H1 (cell line): ENCODE data around the gene CEACAM21. TPM values are rescaled to one million over a fixed set of nuclear protein-coding genes. Genes with fewer than 3 reads are reported as not detected.

Experiments
- CTCF ChIA-PET: fragments of 300-600 bp; sonication (Branson Sonifier 250); formaldehyde crosslinking; loops from one replicate; lab custom pipeline; 2021; ENCODE audit not compliant: partially characterized antibody; lab: Charles Lee
- POLR2A ChIA-PET: fragments of 300-600 bp; sonication (Branson Sonifier 250); formaldehyde crosslinking; loops from one replicate; lab custom pipeline; 2021; ENCODE audit warnings: inconsistent platforms; ENCODE audit not compliant: partially characterized antibody; lab: Charles Lee
- DNase-seq, 2 experiments: peaks; one replicate each; pipeline versions ENCODE4 v3.0.0 to v3.0.0-alpha.2; 2010 to 2022; ENCODE audit warnings: low spot score in 2 of 2, low read depth in 1 of 2, mixed read lengths in 1 of 2
- FAIRE-seq: peaks from 2 replicates; lab custom pipeline; 2011; peaks lifted over from hg19 to GRCh38; lab: Jason Lieb, UNC
- H2AFZ ChIP-seq: 2 replicates; pipeline ENCODE4 v1.8.1; 2012; ENCODE audit warnings: low read length, inconsistent platforms
- H2AK5ac ChIP-seq: 2 replicates; pipeline ENCODE4 v1.6.1; 2013; ENCODE audit warnings: low read depth, low read length
- H2BK120ac ChIP-seq: replicated peaks from 2 replicates; pipeline ENCODE3; 2013; ENCODE audit warnings: low read depth, low read length, inconsistent platforms
- H2BK12ac ChIP-seq: 2 replicates; pipeline ENCODE4 v1.6.1; 2013; ENCODE audit warnings: low read depth, low read length
- H2BK15ac ChIP-seq: 2 replicates; pipeline ENCODE4 v1.6.1; 2013; ENCODE audit warnings: low read length
- H2BK20ac ChIP-seq: 2 replicates; pipeline ENCODE4 v1.6.1; 2013; ENCODE audit warnings: low read length
- H2BK5ac ChIP-seq: 2 replicates; pipeline ENCODE4 v1.6.1; 2013; ENCODE audit warnings: low read depth, low read length
- H3K14ac ChIP-seq: 2 replicates; pipeline ENCODE4 v1.6.1; 2013; ENCODE audit warnings: inconsistent platforms; ENCODE audit not compliant: insufficient read length
- H3K18ac ChIP-seq: 2 replicates; pipeline ENCODE4 v1.6.1; 2013; ENCODE audit warnings: low read length; ENCODE audit errors: extremely low read depth
- H3K23ac ChIP-seq: 2 replicates; pipeline ENCODE4 v1.6.1; 2013; ENCODE audit warnings: inconsistent platforms; ENCODE audit not compliant: insufficient read length
- H3K23me2 ChIP-seq: 2 replicates; pipeline ENCODE4 v1.6.1; 2013; ENCODE audit warnings: low read depth, low read length
- H3K27ac ChIP-seq: 2 replicates; pipeline ENCODE4 v1.6.1; 2011; ENCODE audit warnings: low read depth, low read length, inconsistent platforms
- H3K27me3 ChIP-seq, 4 experiments: replicated peaks in 1 of 4; 1 replicate in 1 of 4; 2 replicates in 3 of 4; pipeline versions ENCODE4 v1.6.1 to v1.8.1; 2011 to 2013; ENCODE audit warnings: low read length in 3 of 4, mild to moderate bottlenecking in 3 of 4, inconsistent platforms in 2 of 4, mixed read lengths in 2 of 4, moderate library complexity in 1 of 4; ENCODE audit not compliant: control insufficient read depth in 3 of 4, insufficient read depth in 3 of 4; ENCODE audit errors: extremely low read depth in 1 of 4
- H3K36me3 ChIP-seq, 4 experiments: 2 replicates each; pipeline versions ENCODE4 v1.6.1 to v1.8.1; 2011 to 2013; ENCODE audit warnings: mild to moderate bottlenecking in 4 of 4, low read length in 3 of 4, moderate library complexity in 2 of 4, control low read depth in 1 of 4, inconsistent platforms in 1 of 4; ENCODE audit not compliant: insufficient read depth in 4 of 4, control insufficient read depth in 2 of 4
- H3K4ac ChIP-seq: replicated peaks from 2 replicates; pipeline ENCODE3; 2013; ENCODE audit warnings: low read length, low read depth, mixed read lengths, inconsistent platforms; ENCODE audit not compliant: insufficient read length
- H3K4me1 ChIP-seq, 4 experiments: replicated peaks in 1 of 4; 1 replicate in 1 of 4; 2 replicates in 3 of 4; pipeline versions ENCODE4 v1.6.1 to v1.8.1; 2011 to 2013; ENCODE audit warnings: low read length in 3 of 4, inconsistent platforms in 2 of 4, mixed read lengths in 1 of 4; ENCODE audit not compliant: insufficient read depth in 4 of 4, control insufficient read depth in 3 of 4
- H3K4me2 ChIP-seq, 2 experiments: 2 replicates each; pipeline versions ENCODE4 v1.6.1 to v1.8.1; 2011 to 2013; ENCODE audit warnings: low read depth in 2 of 2, low read length in 2 of 2, control low read depth in 1 of 2, inconsistent platforms in 1 of 2, mild to moderate bottlenecking in 1 of 2; ENCODE audit not compliant: insufficient read depth in 1 of 2
- H3K4me3 ChIP-seq, 4 experiments: fragments of 200-600, 300-600 bp in 1 of 4; sonication (generic), shearing (Covaris generic), sonication (Bioruptor Twin) in 1 of 4; 2 replicates each; pipeline versions ENCODE4 v1.5.1 to v1.8.1; 2011 to 2016; ENCODE audit warnings: low read length in 4 of 4, low read depth in 3 of 4, control low read depth in 2 of 4, inconsistent platforms in 2 of 4, mild to moderate bottlenecking in 2 of 4, mixed read lengths in 1 of 4, moderate library complexity in 1 of 4; ENCODE audit not compliant: insufficient read depth in 2 of 4; ENCODE audit errors: extremely low read depth in 1 of 4
- H3K56ac ChIP-seq: replicated peaks from 2 replicates; pipeline ENCODE3; 2013; ENCODE audit warnings: low read depth, mild to moderate bottlenecking, mixed read lengths, low read length, inconsistent platforms; ENCODE audit not compliant: insufficient read length
- H3K79me1 ChIP-seq: 2 replicates; pipeline ENCODE4 v1.6.1; 2013; ENCODE audit warnings: low read depth, low read length, control low read depth
- H3K79me2 ChIP-seq, 2 experiments: 2 replicates each; pipeline versions ENCODE4 v1.6.1 to v1.8.1; 2012 to 2013; ENCODE audit warnings: low read length in 2 of 2, mild to moderate bottlenecking in 2 of 2, inconsistent platforms in 1 of 2; ENCODE audit not compliant: insufficient read depth in 2 of 2, control insufficient read depth in 1 of 2
- H3K9ac ChIP-seq, 4 experiments: replicated peaks in 1 of 4; 1 replicate in 1 of 4; 2 replicates in 3 of 4; pipeline versions ENCODE4 v1.6.1 to v1.8.1; 2011 to 2013; ENCODE audit warnings: low read depth in 3 of 4, low read length in 3 of 4, control low read depth in 2 of 4, mild to moderate bottlenecking in 2 of 4, moderate library complexity in 2 of 4, inconsistent platforms in 1 of 4; ENCODE audit errors: extremely low read depth in 1 of 4
- H3K9me3 ChIP-seq, 2 experiments: 2 replicates each; pipeline versions ENCODE4 v1.6.1 to v1.8.1; 2012 to 2013; ENCODE audit warnings: mild to moderate bottlenecking in 2 of 2, moderate library complexity in 2 of 2, control low read depth in 1 of 2, inconsistent platforms in 1 of 2, low read depth in 1 of 2, low read length in 1 of 2, mixed read lengths in 1 of 2; ENCODE audit not compliant: insufficient read depth in 2 of 2
- H4K20me1 ChIP-seq, 2 experiments: replicated peaks in 1 of 2; 2 replicates each; pipeline versions ENCODE3 to v1.8.1; 2011 to 2013; ENCODE audit warnings: inconsistent platforms in 2 of 2, low read length in 2 of 2, mild to moderate bottlenecking in 1 of 2; ENCODE audit not compliant: insufficient read depth in 2 of 2, control insufficient read depth in 1 of 2
- H4K5ac ChIP-seq: 2 replicates; pipeline ENCODE4 v1.6.1; 2013; ENCODE audit warnings: low read length, low read depth, mixed read lengths, inconsistent platforms; ENCODE audit not compliant: insufficient read length
- H4K8ac ChIP-seq: 2 replicates; pipeline ENCODE4 v1.8.0; 2013; ENCODE audit warnings: mild to moderate bottlenecking, moderate library complexity, low read length, inconsistent platforms; ENCODE audit not compliant: insufficient read depth; ENCODE audit errors: extremely low read depth
- H4K91ac ChIP-seq: replicated peaks from 2 replicates; pipeline ENCODE3; 2013; ENCODE audit warnings: low read length, mixed read lengths, inconsistent platforms; ENCODE audit not compliant: insufficient read length
- ATF3 ChIP-seq: IDR thresholded peaks from 2 replicates; pipeline ENCODE4 v1.6.1; 2011; ENCODE audit warnings: low read depth, mild to moderate bottlenecking, low read length; ENCODE audit not compliant: insufficient read depth
- BACH1 ChIP-seq: IDR thresholded peaks from 2 replicates; pipeline ENCODE4 v1.6.1; 2012; ENCODE audit warnings: low read length, improper control_type of control experiment
- BRCA1 ChIP-seq: IDR thresholded peaks from 2 replicates; pipeline ENCODE4 v1.6.1; 2012; ENCODE audit warnings: low read depth, low read length, improper control_type of control experiment
- EZH2 ChIP-seq: fragments of 200-600 bp; sonication (generic); IDR thresholded peaks from 2 replicates; pipeline ENCODE4 v1.7.1; 2012; ENCODE audit warnings: low read depth, mild to moderate bottlenecking, moderate library complexity, low read length, inconsistent platforms; ENCODE audit not compliant: severe bottlenecking
- GTF2F1 ChIP-seq: IDR thresholded peaks from 2 replicates; pipeline ENCODE4 v1.6.1; 2012; ENCODE audit warnings: low read depth, low read length, improper control_type of control experiment, borderline replicate concordance
- KDM1A ChIP-seq: fragments of 200-600, 300-600 bp; sonication (generic); IDR thresholded peaks from 2 replicates; pipeline ENCODE4 v1.7.1; 2016; ENCODE audit warnings: mild to moderate bottlenecking, low read length, borderline replicate concordance
- PHF8 ChIP-seq: fragments of 200-600 bp; sonication (generic); conservative IDR thresholded peaks from 2 replicates; pipeline ENCODE4 v1.7.1; 2012; ENCODE audit warnings: low read depth, mild to moderate bottlenecking, inconsistent platforms, low read length, moderate library complexity
- POLR2A ChIP-seq, 2 experiments: IDR thresholded peaks; 1 replicate in 1 of 2; 2 replicates in 1 of 2; pipeline ENCODE4 v1.6.1; 2011; ENCODE audit warnings: low read depth in 2 of 2, low read length in 2 of 2, mild to moderate bottlenecking in 2 of 2; ENCODE audit errors: control extremely low read depth in 1 of 2
- POLR2AphosphoS5 ChIP-seq: IDR thresholded peaks from 2 replicates; pipeline ENCODE4 v1.6.1; 2011; ENCODE audit warnings: low read depth, low read length
- SRF ChIP-seq: IDR thresholded peaks from 2 replicates; pipeline ENCODE4 v1.6.1; 2011; ENCODE audit warnings: mild to moderate bottlenecking, low read depth, low read length, moderate library complexity
- USF2 ChIP-seq: IDR thresholded peaks from 2 replicates; pipeline ENCODE4 v1.6.1; 2011; ENCODE audit warnings: low read length, improper control_type of control experiment
- WGBS, 2 experiments: shearing (Covaris generic) in 1 of 2; methylation state at CpG; one replicate each; pipeline versions ENCODE4 v1.1.6 to v1.1.7; 2013 to 2015; ENCODE audit warnings: low lambda C conversion rate in 2 of 2, mixed read lengths in 2 of 2, inconsistent platforms in 1 of 2, low coverage in 1 of 2, missing lambda C conversion rate in 1 of 2; ENCODE audit not compliant: insufficient replicate concordance in 2 of 2, insufficient coverage in 1 of 2, insufficient read length in 1 of 2; ENCODE audit errors: extremely low coverage in 1 of 2, missing lambda C conversion rate in 1 of 2; 5-methylcytosine and 5-hydroxymethylcytosine counted together
- polyA plus RNA-seq, 7 experiments: library from polyadenylated mRNA; depleted of rRNA in 3 of 7; stranded (reverse) in 5 of 7; unstranded in 2 of 7; fragments of >200 nt in 5 of 7; fragments of 200-250 nt in 2 of 7; gene quantifications; 1 replicate in 5 of 7; 2 replicates in 1 of 7; 4 replicates in 1 of 7; pipeline versions ENCODE4 v1.2.1 to v1.2.3, GENCODE V29; 2011 to 2013; ENCODE audit warnings: missing spikeins in 2 of 7, mixed read lengths in 2 of 7
- total RNA-seq: library from RNA; stranded (reverse); fragmentation: NEBNext Ultra II Directional; extraction: Animal tissue kit (Norgen Biotek cat#: 25700); gene quantifications from 2 replicates; pipeline ENCODE4 v1.2.1, GENCODE V29; 2021

CEACAM21 gene
- total and polyA plus RNA-seq, 2 of the 8 experiments (the other 6 are each of a cell fraction or from before 2014, with no cell fraction given): not detected

GRCh38 chr19:41578886-41579285 lies 2.9 kb downstream of the CEACAM21 start:
- no peak overlapping the region for H3K27ac ChIP-seq
- H3K36me3 ChIP-seq: no peaks in the 10 kb centered on the region
- TF ChIP-seq POLR2A (IDR thresholded peaks at IDR 0.05; ENCODE audit: control extremely low read depth in 1 of 2, low read depth in 2 of 2, low read length in 2 of 2): no peak
- TF ChIP-seq SRF: no peak
- no peak for TF ChIP-seq EZH2
- TF ChIP-seq GTF2F1: no peak
- TF ChIP-seq BACH1: no peak
- no peak for TF ChIP-seq POLR2AphosphoS5
- TF ChIP-seq USF2: no peak
- no peak for TF ChIP-seq KDM1A
- TF ChIP-seq BRCA1: no peak
- no peak for TF ChIP-seq ATF3
- TF ChIP-seq PHF8: no peak
- H2BK120ac ChIP-seq: no peak overlapping the region
- no peak overlapping the region for H3K4ac ChIP-seq
- H2BK15ac ChIP-seq: no peak overlapping the region
- H3K18ac ChIP-seq: no peak overlapping the region
- no peak for DNase-seq
- no peak overlapping the region for H2AFZ ChIP-seq
- no peak overlapping the region for H4K91ac ChIP-seq
- peaks cover 61 to 76% of the 10 kb centered on the region in 2 experiments for H3K9me3 ChIP-seq
- H2BK20ac ChIP-seq: no peak overlapping the region
- 43% methylated on average over 2 of the region's 2 CpGs; no CpG with 5 or more reads in 1 of the 2 experiments for WGBS, 2 experiments
- H2AK5ac ChIP-seq: no peak overlapping the region
- H3K9ac ChIP-seq: no peak overlapping the region
- H3K4me3 ChIP-seq: no peak overlapping the region
- H2BK5ac ChIP-seq: no peak overlapping the region
- H4K8ac ChIP-seq: no peak overlapping the region
- ChIA-PET POLR2A (no interaction called here), CTCF (interaction anchor here (1.5 kb wide), 2 partner anchors 19 to 30 kb away, joined by 3 to 7 read pairs; no protein-coding TSS in a partner anchor)
- H4K20me1 ChIP-seq: no peaks in the 10 kb centered on the region
- no peaks in the 10 kb centered on the region for H3K79me2 ChIP-seq
- no peak overlapping the region for H3K4me2 ChIP-seq
- no peaks in the 10 kb centered on the region for H3K27me3 ChIP-seq
- FAIRE-seq: no peak
- H3K4me1 ChIP-seq: no peaks in the 10 kb centered on the region
- no peak overlapping the region for H3K56ac ChIP-seq
- no peaks in the 10 kb centered on the region for H3K79me1 ChIP-seq
- H3K23ac ChIP-seq: no peak overlapping the region
- H4K5ac ChIP-seq: no peak overlapping the region
- no peaks in the 10 kb centered on the region for H3K23me2 ChIP-seq
- H2BK12ac ChIP-seq: no peak overlapping the region
- no peak overlapping the region for H3K14ac ChIP-seq
